ENCODE measurements around the gene ELP4. TPM values are rescaled to one million over a fixed set of nuclear protein-coding genes. Genes with fewer than 3 reads are reported as not detected.

ELP4 gene
- total and polyA plus RNA-seq, 9 of the 15 experiments (the other 6 are each of a cell fraction or from before 2014, with no cell fraction given) = 24.1 to 60.3 (median 38.7) TPM

- Histone ChIP-seq H4K20me1 (replicated peaks; ENCODE audit: control insufficient read depth, insufficient read depth, low read length) (no peaks in the 10 kb centered on the region), H3K9me3 (replicated peaks; ENCODE audit: control insufficient read depth, insufficient read depth, low read depth, low read length) (no peaks in the 10 kb centered on the region), H3K36me3 (ENCODE audit: control insufficient read depth, insufficient read depth, low read length) (no peaks in the 10 kb centered on the region), H3K79me2 (ENCODE audit: control insufficient read depth, insufficient read depth, low read length) (no peaks in the 10 kb centered on the region), H2AFZ (ENCODE audit: low read depth, low read length) (no peak overlapping the region), H3K9ac (ENCODE audit: insufficient read depth in 1 of 2, low read depth in 2 of 2, low read length in 2 of 2) (no peak overlapping the region), H3K9me1 (ENCODE audit: control insufficient read depth, insufficient read depth, low read length) (no peaks in the 10 kb centered on the region), H3K4me3 (no peak overlapping the region), H3K4me2 (ENCODE audit: insufficient read depth, low read length) (no peak overlapping the region), H3K27ac (ENCODE audit: extremely low read depth, low read depth, low read length) (no peak overlapping the region), H3K27me3 (ENCODE audit: control insufficient read depth in 2 of 2, insufficient read depth in 2 of 2, low read length in 2 of 2) (no peaks in the 10 kb centered on the region), H3K4me1 (replicated peaks in 1 of 2; ENCODE audit: control insufficient read depth in 2 of 2, insufficient read depth in 2 of 2, low read length in 2 of 2) (no peaks in the 10 kb centered on the region)
- ATAC-seq (no peak), DNase-seq (ENCODE audit: extremely low read depth in 1 of 4, low spot score in 3 of 4) (peak in 3 of 4 experiments; percentile 4 to 23 (median 9)), FAIRE-seq (no peak)
- intact Hi-C loops (cut with micrococcal nuclease) (loop anchor here (10.0 kb wide), 1 partner anchor 529 kb away; no protein-coding TSS in a partner anchor), in situ Hi-C loops (cut with MboI) (loop anchor here (10.0 kb wide), 1 partner anchor 229 kb away; no protein-coding TSS in a partner anchor)
- TF ChIP-seq YY1 (IDR thresholded peaks at IDR 0.05; ENCODE audit: borderline replicate concordance in 1 of 3, control insufficient read depth in 1 of 3, extremely low read depth in 1 of 3, insufficient read depth in 3 of 3, insufficient read length in 1 of 3, insufficient replicate concordance in 2 of 3, low read depth in 1 of 3, low read length in 2 of 3) (peak in 1 of 3 experiments; percentile 19), TFAM (CRISPR knock-in tag; conservative IDR thresholded peaks at IDR 0.05) (no peak), SNAPC5 (CRISPR knock-in tag; IDR thresholded peaks at IDR 0.05) (no peak), FOSL1 (tag; conservative IDR thresholded peaks at IDR 0.05) (peak; percentile 85), ZNF507 (tag; conservative IDR thresholded peaks at IDR 0.05) (no peak), DACH1 (IDR thresholded peaks at IDR 0.05; ENCODE audit: partially characterized antibody) (peak; percentile 62), MEIS2 (IDR thresholded peaks at IDR 0.05; ENCODE audit: partially characterized antibody) (peak; percentile 31), JUND (IDR thresholded peaks at IDR 0.05; ENCODE audit: borderline replicate concordance, low read depth, low read length) (peak; percentile 28; the same call in 1 of the 2 replicates), JUND (tag; IDR thresholded peaks at IDR 0.05; ENCODE audit: borderline replicate concordance, low read depth, low read length) (no peak), ATF3 (IDR thresholded peaks at IDR 0.05) (0 out of 2 replicates have a peak, but pooled peaks have one; percentile 18), ATF3 (CRISPR knock-in tag; conservative IDR thresholded peaks at IDR 0.05) (no peak), EP300 (IDR thresholded peaks at IDR 0.05; ENCODE audit: low read length) (no peak), PBX2 (CRISPR knock-in tag; IDR thresholded peaks at IDR 0.05; ENCODE audit: low read depth) (no peak), PBX2 (tag; conservative IDR thresholded peaks at IDR 0.05; ENCODE audit: low read depth) (peak; percentile 44), NFIC (IDR thresholded peaks at IDR 0.05) (peak; percentile 45; the same call in 1 of the 2 replicates), PKNOX1 (IDR thresholded peaks at IDR 0.05) (peak; percentile 10; the same call in 1 of the 2 replicates), JUN (IDR thresholded peaks at IDR 0.05; ENCODE audit: borderline replicate concordance, low read depth, low read length) (peak; percentile 39; the same call in 1 of the 2 replicates), JUN (CRISPR knock-in tag; IDR thresholded peaks at IDR 0.05; ENCODE audit: borderline replicate concordance) (no peak)
- POLR2A ChIA-PET = no interaction called here
- CTCF ChIA-PET (ENCODE audit: low intra/inter-chr PET ratio) = no interaction called here
- BruUV-seq (replicated peaks) = no TSS peak
Observed at GRCh38 chr11:31645747-31646146, 136.2 kb downstream of the ELP4 start.

All from K562 (cell line).